ENCODE data around the gene TYW3. TPM values are rescaled to one million over a fixed set of nuclear protein-coding genes. Genes with fewer than 3 reads are reported as not detected.

TYW3 gene
- total and polyA plus RNA-seq, 2 of the 8 experiments (the other 6 are each of a cell fraction or from before 2014, with no cell fraction given): 6.9 to 31.4 TPM

GRCh38 chr1:74790453-74790852 lies 57.5 kb downstream of the TYW3 start (continued):
- TF ChIP-seq ATF2 (IDR thresholded peaks at IDR 0.05; ENCODE audit: low read length) (no peak), EZH2 (IDR thresholded peaks at IDR 0.05; ENCODE audit: low read depth, low read length, severe bottlenecking) (no peak), SP4 (IDR thresholded peaks at IDR 0.05; ENCODE audit: low read length) (no peak), EP300 (IDR thresholded peaks at IDR 0.05; ENCODE audit: borderline replicate concordance in 1 of 2, low read depth in 2 of 2, low read length in 2 of 2) (no peak), SAP30 (IDR thresholded peaks at IDR 0.05; ENCODE audit: insufficient read depth, insufficient replicate concordance, low read length) (no peak), CHD7 (IDR thresholded peaks at IDR 0.05; ENCODE audit: insufficient replicate concordance, low read length) (no peak), RXRA (IDR thresholded peaks at IDR 0.05; ENCODE audit: insufficient read depth, low read depth, low read length) (no peak), POLR2A (IDR thresholded peaks at IDR 0.05; ENCODE audit: control extremely low read depth in 1 of 2, low read depth in 2 of 2, low read length in 2 of 2) (no peak)
